ENCODE measurements around the gene ATG2B. TPM values are rescaled to one million over a fixed set of nuclear protein-coding genes. Genes with fewer than 3 reads are reported as not detected.

Gene ATG2B
- total and polyA plus RNA-seq, 10 of the 15 experiments (the other 5 are each of a cell fraction or from before 2014, with no cell fraction given), result 0.84 to 15.4 (median 9.9) TPM

GRCh38 chr14:96391293-96392118 is 28.4 kb upstream of the ATG2B start (continued):
- TF ChIP-seq ZNF687 (IDR thresholded peaks at IDR 0.05) (peak; percentile 53; the same call in 1 of the 2 replicates), DPF2 (IDR thresholded peaks at IDR 0.05) (peak; percentile 43; the same call in 1 of the 2 replicates), NFXL1 (IDR thresholded peaks at IDR 0.05; ENCODE audit: borderline replicate concordance) (no peak), MEF2B (IDR thresholded peaks at IDR 0.05; ENCODE audit: partially characterized antibody, poor library complexity, severe bottlenecking) (peak; percentile 89), E4F1 (IDR thresholded peaks at IDR 0.05; ENCODE audit: borderline replicate concordance, partially characterized antibody) (peak; percentile 17), EED (IDR thresholded peaks at IDR 0.05; ENCODE audit: low read depth) (peak; percentile 26; the same call in 1 of the 2 replicates), IKZF1 (conservative IDR thresholded peaks at IDR 0.05) (peak; percentile 67; the same call in 1 of the 2 replicates), IKZF2 (IDR thresholded peaks at IDR 0.05) (peak; percentile 36 to 43; a peak in 2 of 4 replicates), SP1 (IDR thresholded peaks at IDR 0.05; ENCODE audit: low read depth, low read length) (peak; percentile 40), BHLHE40 (IDR thresholded peaks at IDR 0.05; ENCODE audit: borderline replicate concordance in 1 of 2, low read depth in 2 of 2, low read length in 1 of 2) (peak; percentile 54 to 83; a peak in 3 of 4 replicates), HDAC2 (IDR thresholded peaks at IDR 0.05) (no peak), RB1 (IDR thresholded peaks at IDR 0.05; ENCODE audit: borderline replicate concordance) (0 out of 2 replicates have a peak, but pooled peaks have one; percentile 69), ATF7 (IDR thresholded peaks at IDR 0.05; ENCODE audit: low read depth) (0 out of 2 replicates have a peak, but pooled peaks have one; percentile 12), TCF12 (IDR thresholded peaks at IDR 0.05; ENCODE audit: low read depth, low read length) (peak; percentile 68; the same call in 1 of the 2 replicates), SRF (IDR thresholded peaks at IDR 0.05; ENCODE audit: low read depth in 2 of 2, low read length in 2 of 2) (no peak), ATF3 (IDR thresholded peaks at IDR 0.05; ENCODE audit: borderline replicate concordance, extremely low read depth, low read depth, low read length) (no peak), HCFC1 (IDR thresholded peaks at IDR 0.05; ENCODE audit: low read length) (no peak), IRF3 (IDR thresholded peaks at IDR 0.05) (no peak), CREM (IDR thresholded peaks at IDR 0.05; ENCODE audit: low read depth) (peak; percentile 39; the same call in 1 of the 2 replicates)
